Central memory CD4-positive, alpha-beta T cell (primary cell): ENCODE measurements around the gene MAP3K4.
"Not testable (repeated sequence)": the region's sequence is repeated elsewhere in the genome, so short reads cannot be mapped to it uniquely, and the experiment has no call there.

ENCODE experiments used
- DNase-seq: peaks from one replicate; pipeline ENCODE4 v3.0.0; 2022

MAP3K4 gene

GRCh38 chr6:161091151-161091550 is 99.6 kb downstream of the MAP3K4 start:
- DNase-seq = no peak

GRCh38 chr6:161091972-161092701 is 100.6 kb downstream of the MAP3K4 start:
- no peak for DNase-seq

- no peak for DNase-seq
These were observed 103.4 kb downstream of the MAP3K4 start for GRCh38 chr6:161094955-161095354.

- DNase-seq = no peak
These were observed 104.3 kb downstream of the MAP3K4 start for GRCh38 chr6:161095916-161096315.

GRCh38 chr6:161100072-161100471 is 108.5 kb downstream of the MAP3K4 start:
- DNase-seq = no peak

GRCh38 chr6:161101517-161101916 is 109.9 kb downstream of the MAP3K4 start:
- DNase-seq = no peak

GRCh38 chr6:161103475-161103874 is 111.9 kb downstream of the MAP3K4 start:
- DNase-seq = no peak

GRCh38 chr6:161104966-161105365 is 113.4 kb downstream of the MAP3K4 start:
- no peak for DNase-seq

- no peak for DNase-seq
These were observed 113.8 kb downstream of the MAP3K4 start for GRCh38 chr6:161105408-161105807.

- DNase-seq = no peak
These were observed 116.5 kb downstream of the MAP3K4 start for GRCh38 chr6:161107779-161108730.

- no peak for DNase-seq
These were observed 117.3 kb downstream of the MAP3K4 start for GRCh38 chr6:161108916-161109315.

- no peak for DNase-seq
These were observed 117.8 kb downstream of the MAP3K4 start for GRCh38 chr6:161109366-161109765.

GRCh38 chr6:161110028-161110779 is 118.6 kb downstream of the MAP3K4 start:
- DNase-seq = no peak

GRCh38 chr6:161111261-161111660 is 119.7 kb downstream of the MAP3K4 start:
- peak; percentile 35 for DNase-seq

- no peak for DNase-seq
These were observed 123.9 kb downstream of the MAP3K4 start for GRCh38 chr6:161115468-161115867.

- no peak for DNase-seq
These were observed 125.0 kb downstream of the MAP3K4 start for GRCh38 chr6:161116554-161116953.

GRCh38 chr6:161117308-161117707 is 125.7 kb downstream of the MAP3K4 start:
- DNase-seq = no peak

- DNase-seq = no peak
These were observed 126.4 kb downstream of the MAP3K4 start for GRCh38 chr6:161117942-161118341.

- not testable (repeated sequence) for DNase-seq
These were observed 131.8 kb downstream of the MAP3K4 start for GRCh38 chr6:161123319-161123718.

GRCh38 chr6:161125591-161125990 is 134.0 kb downstream of the MAP3K4 start:
- DNase-seq = no peak

GRCh38 chr6:161127071-161127740 is 135.6 kb downstream of the MAP3K4 start:
- no peak for DNase-seq

- DNase-seq = peak; percentile 12
These were observed 136.7 kb downstream of the MAP3K4 start for GRCh38 chr6:161128230-161128629.
